COR-L47 (cell line): ENCODE results near the gene ANKHD1.
"Not testable (repeated sequence)": the region's sequence is repeated elsewhere in the genome, so short reads cannot be mapped to it uniquely, and the experiment has no call there.

Experiments used
- DNase-seq: peaks from one replicate; lab custom pipeline; 2025; lab: John Stamatoyannopoulos, UW

Gene ANKHD1

DNA sequence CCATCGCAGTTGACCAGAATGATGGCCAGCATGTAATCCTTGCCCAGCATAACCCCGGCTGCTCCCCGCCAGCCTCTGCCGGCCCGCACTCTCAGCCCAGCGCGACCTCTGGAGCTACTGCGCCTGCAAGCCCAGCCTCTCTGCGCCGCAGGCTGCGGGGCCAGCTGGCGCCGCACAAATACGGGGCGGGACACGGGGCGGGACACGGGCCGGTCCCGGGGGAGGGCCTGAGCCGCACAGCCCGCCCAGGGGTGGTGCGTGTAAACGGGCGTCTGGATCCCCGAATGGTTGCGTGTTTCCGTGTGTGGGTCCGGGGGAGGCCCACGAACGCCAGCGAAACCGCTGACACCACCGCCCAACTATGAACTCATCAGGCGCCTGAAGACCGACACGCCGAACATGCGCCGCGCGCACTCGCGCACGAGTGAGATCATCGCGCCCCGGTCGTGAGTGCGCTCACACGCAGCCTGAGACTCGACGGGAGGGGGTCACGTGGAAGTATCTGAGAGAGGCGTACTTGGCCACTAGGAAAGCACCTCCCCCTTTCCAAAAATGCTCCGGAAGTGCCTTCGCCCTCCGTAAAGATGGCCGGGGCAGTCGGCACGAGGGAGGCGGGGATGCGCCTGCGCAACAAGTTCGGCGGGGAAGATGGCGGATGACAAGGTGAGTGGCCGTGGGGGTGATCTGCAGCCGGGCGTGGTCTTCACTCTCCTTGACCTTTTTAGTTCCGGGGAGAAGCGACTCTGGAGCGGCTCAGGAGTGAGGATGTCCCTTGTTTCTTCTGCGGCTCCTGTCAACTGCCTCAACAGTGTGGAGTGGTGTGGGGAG, 162.8 kb downstream of the ANKHD1 start, which contains the start of the genes APBB3 and SLC35A4:
Gene APBB3 (minus strand): TSS at position 403 of the 828 bp plus-strand sequence. CDS start 353 bp downstream, at position 50.
Gene SLC35A4 (plus strand): TSS at position 633 of the 828 bp plus-strand sequence. CDS start 2,342 bp downstream, outside the sequence.
- DNase-seq, result peak; percentile 99

DNA sequence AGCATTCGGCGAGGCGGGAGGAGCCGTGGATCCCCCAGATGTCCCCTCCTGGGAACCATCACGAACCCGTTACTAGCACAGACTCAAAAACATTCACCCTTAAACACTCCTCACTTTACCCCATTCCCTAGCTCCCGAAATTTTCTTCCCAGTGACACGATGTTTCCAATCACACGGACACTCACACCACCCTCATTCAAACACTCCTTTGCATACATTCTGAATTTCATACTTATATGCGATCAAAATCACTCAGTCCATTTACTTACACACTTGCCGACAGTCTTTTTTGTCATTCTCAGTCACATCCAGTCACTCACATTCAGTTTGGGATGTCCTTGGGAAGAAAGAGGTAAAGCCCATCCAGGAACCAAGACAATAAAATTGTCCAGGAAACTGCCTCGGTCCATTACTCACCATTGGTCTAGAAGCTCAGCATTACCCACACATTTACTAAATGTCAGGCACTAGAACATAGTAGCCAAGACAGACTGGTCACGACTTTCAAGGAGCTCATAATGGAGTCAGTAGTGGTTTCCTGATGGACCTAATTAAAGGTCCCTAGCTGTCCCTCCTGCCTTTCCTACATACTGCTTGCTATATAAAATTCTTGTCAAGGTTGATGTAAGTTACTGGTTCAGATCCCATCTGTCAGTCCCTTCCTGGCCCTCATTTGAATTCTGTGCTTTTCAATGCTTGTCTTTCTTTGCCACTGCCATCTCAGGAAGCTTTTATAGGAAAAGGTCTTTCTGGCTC, 163.6 kb downstream of the ANKHD1 start:
- DNase-seq, result no peak

DNA sequence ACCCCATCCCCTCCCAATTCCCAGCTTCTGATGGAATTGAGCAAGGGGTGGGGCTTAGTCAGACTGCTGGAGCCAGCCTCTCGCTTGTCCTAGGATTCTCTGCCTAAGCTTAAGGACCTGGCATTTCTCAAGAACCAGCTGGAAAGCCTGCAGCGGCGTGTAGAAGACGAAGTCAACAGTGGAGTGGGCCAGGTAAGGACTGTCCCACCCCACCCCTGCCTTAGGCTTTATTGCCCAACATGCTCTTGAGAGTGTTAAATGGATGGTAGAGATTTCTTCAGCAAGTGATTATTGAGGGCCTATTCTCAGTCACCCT, 164.1 kb downstream of the ANKHD1 start:
- DNase-seq, result no peak

DNA sequence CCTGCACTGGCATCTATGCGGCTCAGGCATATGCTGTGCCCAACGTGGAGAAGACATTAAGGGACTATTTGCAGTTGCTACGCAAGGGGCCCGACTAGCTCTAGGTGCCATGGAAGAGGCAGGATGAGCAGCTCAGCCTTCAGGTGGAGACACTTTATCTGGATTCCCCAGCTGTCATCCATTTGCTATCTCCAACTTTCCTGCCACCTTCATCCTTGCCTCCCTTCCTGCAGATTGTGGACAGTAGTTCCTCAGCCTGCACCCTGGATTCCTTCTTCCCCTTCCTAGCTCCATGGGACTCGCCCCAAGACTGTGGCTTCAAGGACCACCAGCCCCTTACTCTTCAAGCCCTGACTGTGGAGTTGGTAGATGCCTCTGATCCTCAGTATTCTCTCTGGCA, 165.0 kb downstream of the ANKHD1 start:
- no peak for DNase-seq

DNA sequence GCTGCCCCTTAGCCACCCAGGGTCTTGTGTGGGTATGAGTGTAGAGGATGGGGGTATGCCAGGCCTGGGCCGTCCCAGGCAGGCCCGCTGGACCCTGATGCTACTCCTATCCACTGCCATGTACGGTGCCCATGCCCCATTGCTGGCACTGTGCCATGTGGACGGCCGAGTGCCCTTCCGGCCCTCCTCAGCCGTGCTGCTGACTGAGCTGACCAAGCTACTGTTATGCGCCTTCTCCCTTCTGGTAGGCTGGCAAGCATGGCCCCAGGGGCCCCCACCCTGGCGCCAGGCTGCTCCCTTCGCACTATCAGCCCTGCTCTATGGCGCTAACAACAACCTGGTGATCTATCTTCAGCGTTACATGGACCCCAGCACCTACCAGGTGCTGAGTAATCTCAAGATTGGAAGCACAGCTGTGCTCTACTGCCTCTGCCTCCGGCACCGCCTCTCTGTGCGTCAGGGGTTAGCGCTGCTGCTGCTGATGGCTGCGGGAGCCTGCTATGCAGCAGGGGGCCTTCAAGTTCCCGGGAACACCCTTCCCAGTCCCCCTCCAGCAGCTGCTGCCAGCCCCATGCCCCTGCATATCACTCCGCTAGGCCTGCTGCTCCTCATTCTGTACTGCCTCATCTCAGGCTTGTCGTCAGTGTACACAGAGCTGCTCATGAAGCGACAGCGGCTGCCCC, 165.6 kb downstream of the ANKHD1 start:
- no peak for DNase-seq

DNA sequence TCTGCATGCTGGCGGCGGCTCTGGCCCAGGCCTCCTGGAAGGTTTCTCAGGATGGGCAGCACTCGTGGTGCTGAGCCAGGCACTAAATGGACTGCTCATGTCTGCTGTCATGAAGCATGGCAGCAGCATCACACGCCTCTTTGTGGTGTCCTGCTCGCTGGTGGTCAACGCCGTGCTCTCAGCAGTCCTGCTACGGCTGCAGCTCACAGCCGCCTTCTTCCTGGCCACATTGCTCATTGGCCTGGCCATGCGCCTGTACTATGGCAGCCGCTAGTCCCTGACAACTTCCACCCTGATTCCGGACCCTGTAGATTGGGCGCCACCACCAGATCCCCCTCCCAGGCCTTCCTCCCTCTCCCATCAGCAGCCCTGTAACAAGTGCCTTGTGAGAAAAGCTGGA, 166.2 kb downstream of the ANKHD1 start:
- no peak for DNase-seq

DNA sequence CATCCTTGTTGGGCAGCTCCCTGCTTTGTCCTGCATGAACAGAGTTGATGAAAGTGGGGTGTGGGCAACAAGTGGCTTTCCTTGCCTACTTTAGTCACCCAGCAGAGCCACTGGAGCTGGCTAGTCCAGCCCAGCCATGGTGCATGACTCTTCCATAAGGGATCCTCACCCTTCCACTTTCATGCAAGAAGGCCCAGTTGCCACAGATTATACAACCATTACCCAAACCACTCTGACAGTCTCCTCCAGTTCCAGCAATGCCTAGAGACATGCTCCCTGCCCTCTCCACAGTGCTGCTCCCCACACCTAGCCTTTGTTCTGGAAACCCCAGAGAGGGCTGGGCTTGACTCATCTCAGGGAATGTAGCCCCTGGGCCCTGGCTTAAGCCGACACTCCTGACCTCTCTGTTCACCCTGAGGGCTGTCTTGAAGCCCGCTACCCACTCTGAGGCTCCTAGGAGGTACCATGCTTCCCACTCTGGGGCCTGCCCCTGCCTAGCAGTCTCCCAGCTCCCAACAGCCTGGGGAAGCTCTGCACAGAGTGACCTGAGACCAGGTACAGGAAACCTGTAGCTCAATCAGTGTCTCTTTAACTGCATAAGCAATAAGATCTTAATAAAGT, 166.9 kb downstream of the ANKHD1 start:
- no peak for DNase-seq

DNA sequence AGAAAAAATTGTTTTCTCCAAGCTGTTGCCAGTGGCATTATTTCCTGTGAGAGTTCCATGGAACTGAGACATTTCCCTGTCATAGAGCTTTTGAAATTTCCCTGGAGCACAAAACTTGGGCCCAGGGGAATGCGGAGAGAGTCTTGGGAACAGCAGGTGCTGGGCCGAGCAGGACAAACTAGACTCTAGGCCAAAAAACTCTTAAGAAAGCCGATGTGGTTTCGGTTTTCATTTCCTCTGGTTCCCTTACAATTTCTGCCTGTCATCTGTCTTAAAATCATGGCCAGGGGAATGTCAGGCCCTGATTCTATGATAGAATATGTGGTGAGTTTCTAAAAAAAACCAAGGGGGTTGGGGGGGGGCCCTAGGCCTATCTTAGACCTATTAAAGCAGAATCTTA, 167.6 kb downstream of the ANKHD1 start:
- no peak for DNase-seq

DNA sequence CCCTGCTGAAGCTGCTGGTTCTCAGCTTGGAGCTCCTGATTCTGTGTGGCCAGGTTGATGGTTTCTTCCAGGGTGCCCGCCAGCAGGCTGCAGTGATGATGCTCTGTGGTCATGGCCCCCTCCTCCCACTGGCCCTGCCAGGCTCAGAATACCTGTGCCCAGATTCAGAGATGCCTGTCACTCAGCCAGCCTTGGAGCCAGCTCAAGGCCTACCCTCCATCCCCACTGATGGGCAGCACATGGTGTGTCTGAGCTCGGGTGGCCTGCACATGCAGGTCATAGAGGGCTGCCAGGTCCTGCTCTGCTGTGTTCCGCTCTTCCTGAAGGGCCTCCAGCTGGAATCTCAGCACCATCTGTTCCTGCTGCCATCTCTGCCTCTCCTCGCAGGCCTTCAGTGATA, 168.4 kb downstream of the ANKHD1 start:
- no peak for DNase-seq

DNA sequence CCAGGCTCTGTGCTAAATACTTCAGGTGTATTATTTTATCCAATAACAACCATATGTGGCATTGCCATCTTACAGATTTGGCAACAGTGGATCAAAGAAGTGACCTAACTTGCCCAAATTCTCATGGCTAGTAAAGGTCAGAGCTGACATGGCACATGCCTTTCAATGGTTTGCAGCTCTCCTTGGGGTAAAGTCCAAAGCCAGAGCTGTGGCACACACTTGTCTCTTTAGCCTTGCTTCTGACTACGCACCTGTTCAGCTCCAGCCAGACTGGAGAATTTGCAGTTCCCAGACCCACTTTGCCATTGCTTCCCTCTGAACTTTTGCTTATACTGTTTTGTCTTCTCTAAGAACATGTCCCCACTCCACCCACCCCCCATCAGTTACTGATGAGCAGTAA, 168.9 kb downstream of the ANKHD1 start:
- DNase-seq, result no peak

DNA sequence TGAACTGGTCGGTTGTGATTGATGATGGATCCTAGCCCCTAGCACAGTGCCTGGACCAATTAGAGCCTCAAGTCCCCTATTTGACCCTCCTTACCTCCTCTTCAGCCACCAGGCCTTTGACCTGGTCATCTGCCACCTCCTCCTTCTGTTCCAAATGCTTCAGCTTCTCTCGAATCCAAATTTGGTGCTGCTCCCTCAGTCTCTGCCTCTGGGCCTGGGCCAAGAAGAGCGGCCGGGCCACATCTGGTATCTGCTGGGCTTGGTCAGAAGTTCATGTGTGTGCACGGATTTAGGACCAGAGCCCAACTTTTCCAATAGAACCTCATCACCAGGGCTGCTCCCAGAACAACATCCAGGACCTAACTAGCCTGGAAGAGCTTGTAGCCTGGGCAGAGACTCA, 169.5 kb downstream of the ANKHD1 start:
- DNase-seq, result no peak

DNA sequence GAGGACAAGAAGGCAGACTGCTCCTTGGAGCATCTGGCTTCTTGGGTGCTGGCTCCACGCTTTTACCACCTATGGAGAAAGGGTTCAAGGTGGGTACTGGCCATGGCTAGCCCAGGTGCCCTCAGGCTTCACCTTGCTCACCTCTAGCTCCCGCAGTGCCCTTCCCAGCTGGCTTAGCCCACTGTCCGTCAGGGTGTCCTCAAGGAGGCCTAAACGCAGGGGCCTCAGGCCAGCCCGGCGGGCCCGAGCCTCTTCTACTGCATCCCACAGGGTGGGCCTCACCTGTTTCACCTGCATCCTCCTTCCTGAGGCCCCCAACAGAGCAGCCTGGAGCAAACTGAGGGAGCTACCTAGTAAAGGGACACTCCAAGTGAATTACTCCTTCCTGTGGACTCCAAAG, 172.1 kb downstream of the ANKHD1 start:
- no peak for DNase-seq

DNA sequence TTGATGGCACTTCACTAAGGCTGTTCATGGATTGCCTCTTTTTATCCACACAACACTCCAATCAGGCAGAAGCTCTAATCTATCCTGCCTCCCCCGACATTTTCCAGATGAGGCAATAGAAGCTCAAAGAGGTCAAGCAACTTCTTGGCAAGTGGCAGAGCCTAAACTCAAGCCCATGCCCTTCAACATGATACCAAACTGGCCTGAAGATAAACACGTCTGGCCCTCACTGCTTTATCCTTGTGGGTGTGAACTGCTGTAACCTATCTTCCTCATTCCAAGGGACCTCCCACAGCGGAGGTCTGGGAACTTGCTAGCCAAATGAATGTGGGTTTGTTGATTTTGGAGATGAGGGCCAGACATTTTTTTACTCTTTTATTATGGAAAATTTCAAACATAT, 172.5 kb downstream of the ANKHD1 start:
- DNase-seq, result no peak

DNA sequence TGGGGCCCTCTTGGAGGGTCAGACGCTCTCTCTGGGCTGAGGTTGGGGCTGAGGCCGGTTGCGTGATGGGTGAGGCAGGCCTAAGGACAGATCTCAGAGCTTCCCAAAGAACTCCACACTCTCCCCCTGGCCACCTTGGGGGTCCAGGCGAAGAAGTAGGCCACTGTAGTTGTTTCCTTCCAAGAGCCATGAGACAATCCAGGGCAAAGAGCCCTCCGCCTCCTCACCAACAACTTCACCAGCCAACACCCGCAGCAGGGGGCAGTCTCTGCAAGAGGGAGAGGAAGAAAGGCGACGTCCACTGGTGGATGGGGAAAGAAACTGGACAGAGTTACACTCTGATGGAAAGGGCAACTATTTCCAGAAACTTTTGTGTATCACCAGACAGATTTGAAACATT, 173.7 kb downstream of the ANKHD1 start:
- DNase-seq, result no peak

DNA sequence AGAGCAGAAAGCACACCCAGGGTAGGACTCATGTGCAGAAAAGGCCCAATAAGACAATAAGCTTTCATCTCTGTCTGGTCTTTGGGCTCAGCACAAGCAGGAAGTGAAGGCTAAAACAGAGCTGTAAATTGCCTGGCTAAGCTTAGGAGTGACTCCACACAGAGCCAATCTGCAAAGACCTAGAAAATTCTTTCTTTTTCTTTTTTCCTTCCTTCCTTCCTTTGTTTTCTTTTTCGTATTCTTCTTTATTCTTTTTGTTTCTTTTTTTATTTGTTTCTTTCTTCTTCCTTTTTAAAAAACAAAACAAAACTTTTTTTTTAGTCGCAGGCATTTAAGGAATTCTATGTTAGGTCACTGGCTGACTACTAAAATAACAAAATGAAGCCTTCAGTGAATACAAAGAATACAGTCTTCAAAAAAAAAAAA, 175.2 kb downstream of the ANKHD1 start:
- no peak for DNase-seq

DNA sequence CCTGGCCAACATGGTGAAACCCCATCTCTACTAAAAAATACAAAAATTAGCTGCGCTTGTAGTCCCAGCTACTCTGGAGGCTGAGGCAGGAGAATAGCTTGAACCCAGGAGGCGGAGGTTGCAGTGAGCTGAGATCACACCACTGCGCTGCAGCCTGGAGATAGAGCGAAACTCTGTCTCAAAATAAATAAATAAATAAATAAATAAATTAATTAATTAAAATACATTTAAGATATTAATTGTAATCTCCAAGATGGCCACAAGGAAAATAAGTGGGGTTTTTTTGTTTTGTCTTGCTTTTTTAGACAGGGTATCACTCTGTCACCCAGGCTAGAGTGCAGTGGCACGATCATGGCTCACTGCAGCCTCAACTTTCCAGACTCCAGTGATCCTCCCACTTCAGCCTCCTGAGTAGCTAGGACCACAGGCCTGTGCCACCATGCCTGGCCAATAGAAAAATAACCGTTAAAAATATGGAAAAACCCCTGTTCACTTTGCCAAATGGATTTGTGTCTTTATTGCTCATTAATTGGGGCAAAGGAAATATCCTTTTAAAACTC, 177.6 kb downstream of the ANKHD1 start:
- DNase-seq, result not testable (repeated sequence)

DNA sequence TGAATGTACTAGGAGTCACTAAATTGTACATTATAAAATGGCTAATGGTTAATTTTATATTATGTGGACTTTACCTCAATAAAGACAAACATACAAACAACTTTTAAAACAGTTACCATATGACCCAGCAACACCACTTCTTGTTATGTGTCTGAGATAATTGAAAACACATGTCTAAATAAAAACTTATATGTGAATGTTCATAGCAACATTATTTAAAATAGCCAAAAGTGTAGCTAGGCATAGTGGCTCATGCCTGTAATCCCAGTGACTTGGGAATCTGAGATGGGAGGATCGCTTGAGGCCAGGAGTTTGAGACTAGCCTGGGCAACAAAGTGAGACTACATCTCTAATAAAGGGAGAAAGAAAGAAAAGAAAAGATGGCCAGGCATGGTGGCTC, 185.9 kb downstream of the ANKHD1 start:
- no peak for DNase-seq

DNA sequence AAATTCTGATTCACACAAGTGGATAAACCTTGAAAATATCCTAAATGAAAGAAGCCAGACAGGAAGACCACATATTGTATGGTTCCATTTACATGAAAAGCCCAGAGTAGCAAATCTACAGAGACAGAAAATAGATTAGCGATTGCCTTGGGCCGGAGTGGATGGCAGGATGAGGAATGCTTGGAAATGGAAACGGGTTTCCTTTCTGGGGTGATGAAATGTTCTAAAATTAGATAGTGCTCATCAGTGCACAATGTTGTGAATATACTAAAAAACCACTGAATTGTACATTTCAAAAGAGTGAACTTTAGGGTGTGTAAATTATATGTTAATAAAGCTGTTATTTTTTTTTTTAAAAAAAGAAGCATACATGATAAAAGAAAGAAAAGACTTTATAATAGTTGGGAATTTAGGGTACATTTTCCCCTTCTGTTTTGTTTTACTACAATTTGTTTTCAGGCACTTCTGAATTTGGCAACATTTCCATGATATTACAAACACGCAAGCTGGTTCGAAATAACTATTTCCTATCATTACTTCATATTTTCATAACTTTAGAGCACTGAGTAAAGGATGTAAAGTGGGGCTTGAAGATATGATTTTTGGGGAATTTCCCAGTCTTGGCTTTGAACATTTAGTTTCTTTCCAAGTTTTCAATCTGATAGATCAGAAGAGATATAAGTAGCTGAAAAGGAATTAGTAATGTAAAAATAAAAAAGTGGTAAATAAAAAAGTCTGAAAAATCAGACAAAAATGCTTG, 186.9 kb downstream of the ANKHD1 start:
- no peak for DNase-seq
